IMR-90 (cell line): Measurements from ENCODE around the gene CLEC3A. TPM values are rescaled to one million over a fixed set of nuclear protein-coding genes. Genes with fewer than 3 reads are reported as not detected.

Experiments
- ATAC-seq: fragments of 200-7000 bp; cut with Tn5 transposase; 2 replicates; pipeline ENCODE4 v1.9.1; 2020; ENCODE audit warnings: low read depth, mild to moderate bottlenecking, moderate library complexity
- BruUV-seq: library from RNA; stranded (reverse); fragments of 400-500 nt; replicated peaks from 2 replicates; lab custom pipeline; 2021; lab: Mats Ljungman, UMichigan
- CTCF ChIA-PET: fragments of 300-600 bp; formaldehyde crosslinking; extraction: SDS; loops from one replicate; lab custom pipeline; 2021; ENCODE audit warnings: antibody characterized with exemption; lab: Yijun Ruan, JAX
- POLR2A ChIA-PET: fragments of 300-600 bp; sonication (Branson Sonifier 250); formaldehyde crosslinking; loops from one replicate; lab custom pipeline; 2022; ENCODE audit warnings: antibody characterized with exemption; ENCODE audit not compliant: unreplicated experiment; lab: Charles Lee
- DNase-seq: peaks from one replicate; pipeline ENCODE4 v3.0.0; 2013
- H2AFZ ChIP-seq: replicated peaks from 2 replicates; pipeline ENCODE3; 2013; ENCODE audit warnings: low read length, mild to moderate bottlenecking; ENCODE audit not compliant: poor library complexity
- H2AK5ac ChIP-seq: 2 replicates; pipeline ENCODE4 v1.6.1; 2013; ENCODE audit warnings: low read depth, low read length, inconsistent platforms
- H2AK9ac ChIP-seq: replicated peaks from 2 replicates; pipeline ENCODE3; 2013; ENCODE audit warnings: mild to moderate bottlenecking, low read depth, low read length, moderate library complexity; ENCODE audit not compliant: poor library complexity
- H2BK120ac ChIP-seq: 2 replicates; pipeline ENCODE4 v1.6.1; 2013; ENCODE audit warnings: low read depth, low read length, inconsistent platforms
- H2BK15ac ChIP-seq: 3 replicates; pipeline ENCODE4 v1.6.1; 2013; ENCODE audit warnings: low read depth, low read length, inconsistent platforms
- H2BK20ac ChIP-seq: 2 replicates; pipeline ENCODE4 v1.6.1; 2013; ENCODE audit warnings: low read depth, mild to moderate bottlenecking, inconsistent platforms, low read length, moderate library complexity
- H2BK5ac ChIP-seq: 2 replicates; pipeline ENCODE4 v1.6.1; 2013; ENCODE audit warnings: mild to moderate bottlenecking, low read depth, low read length, inconsistent platforms; ENCODE audit not compliant: poor library complexity, severe bottlenecking
- H3K14ac ChIP-seq: replicated peaks from 2 replicates; pipeline ENCODE4 v1.6.1; 2013; ENCODE audit warnings: low read depth, low read length, inconsistent platforms
- H3K18ac ChIP-seq: 2 replicates; pipeline ENCODE4 v1.6.1; 2013; ENCODE audit warnings: low read depth, low read length, control low read depth
- H3K23ac ChIP-seq: 2 replicates; pipeline ENCODE4 v1.6.1; 2013; ENCODE audit warnings: low read depth, low read length, inconsistent platforms
- H3K27ac ChIP-seq: 2 replicates; pipeline ENCODE4 v1.5.1; 2013; ENCODE audit warnings: mild to moderate bottlenecking, control low read depth, low read length; ENCODE audit not compliant: insufficient read depth
- H3K27me3 ChIP-seq: 2 replicates; pipeline ENCODE4 v1.6.1; 2013; ENCODE audit warnings: low read length; ENCODE audit not compliant: control insufficient read depth, insufficient read depth
- H3K36me3 ChIP-seq: 2 replicates; pipeline ENCODE4 v1.6.1; 2013; ENCODE audit warnings: low read length, mixed read lengths; ENCODE audit not compliant: control insufficient read depth, insufficient read depth
- H3K4ac ChIP-seq: 2 replicates; pipeline ENCODE4 v1.6.1; 2013; ENCODE audit warnings: low read depth, low read length, inconsistent platforms
- H3K4me1 ChIP-seq: 2 replicates; pipeline ENCODE4 v1.6.1; 2013; ENCODE audit warnings: low read length, mixed read lengths; ENCODE audit not compliant: control insufficient read depth, insufficient read depth
- H3K4me2 ChIP-seq: 2 replicates; pipeline ENCODE4 v1.6.1; 2013; ENCODE audit warnings: low read depth, mild to moderate bottlenecking, control low read depth, low read length, moderate library complexity
- H3K4me3 ChIP-seq: 2 replicates; pipeline ENCODE4 v1.5.1; 2013; ENCODE audit warnings: low read depth, mild to moderate bottlenecking, control low read depth, low read length, moderate library complexity; ENCODE audit not compliant: insufficient read depth
- H3K56ac ChIP-seq: 2 replicates; pipeline ENCODE4 v1.6.1; 2013; ENCODE audit warnings: low read length, inconsistent platforms; ENCODE audit not compliant: insufficient read depth; ENCODE audit errors: extremely low read depth
- H3K79me1 ChIP-seq, 2 experiments: 2 replicates each; pipeline ENCODE4 v1.6.1; 2013; ENCODE audit warnings: low read length in 2 of 2, inconsistent platforms in 1 of 2, low read depth in 1 of 2
- H3K9ac ChIP-seq: 2 replicates; pipeline ENCODE4 v1.6.1; 2013; ENCODE audit warnings: low read depth, low read length, control low read depth
- H3K9me1 ChIP-seq: 2 replicates; pipeline ENCODE4 v1.6.1; 2013; ENCODE audit warnings: low read length, inconsistent platforms; ENCODE audit not compliant: insufficient read depth
- H3K9me3 ChIP-seq: 2 replicates; pipeline ENCODE4 v1.6.1; 2013; ENCODE audit warnings: low read length; ENCODE audit not compliant: control insufficient read depth, insufficient read depth
- H4K20me1 ChIP-seq: 2 replicates; pipeline ENCODE4 v1.6.1; 2013; ENCODE audit warnings: low read length, inconsistent platforms; ENCODE audit not compliant: insufficient read depth
- H4K5ac ChIP-seq: 2 replicates; pipeline ENCODE4 v1.6.1; 2013; ENCODE audit warnings: mild to moderate bottlenecking, low read depth, low read length, control low read depth
- H4K8ac ChIP-seq, 2 experiments: 2 replicates each; pipeline ENCODE4 v1.6.1; 2013; ENCODE audit warnings: low read depth in 2 of 2, low read length in 2 of 2, control low read depth in 1 of 2, inconsistent platforms in 1 of 2
- H4K91ac ChIP-seq: 2 replicates; pipeline ENCODE4 v1.6.1; 2013; ENCODE audit warnings: low read depth, low read length, inconsistent platforms; ENCODE audit not compliant: insufficient read depth
- BHLHE40 ChIP-seq: fragments of 150-350 bp; IDR thresholded peaks from 2 replicates; pipeline ENCODE4 v1.6.1; 2016; ENCODE audit warnings: mild to moderate bottlenecking, low read depth, low read length
- CEBPB ChIP-seq: IDR thresholded peaks from 2 replicates; pipeline ENCODE4 v1.6.1; 2012; ENCODE audit warnings: low read depth, low read length, improper control_type of control experiment
- CHD1 ChIP-seq: IDR thresholded peaks from 2 replicates; pipeline ENCODE4 v1.6.1; 2012; ENCODE audit warnings: low read depth, low read length, improper control_type of control experiment
- CTCF ChIP-seq: conservative IDR thresholded peaks from 2 replicates; pipeline ENCODE4 v1.5.1; 2012; ENCODE audit warnings: mild to moderate bottlenecking, low read depth, low read length, improper control_type of control experiment
- ELK1 ChIP-seq: fragments of 150-350 bp; IDR thresholded peaks from 2 replicates; pipeline ENCODE4 v1.6.1; 2016; ENCODE audit warnings: low read depth, mild to moderate bottlenecking, low read length, moderate library complexity, borderline replicate concordance
- FOS ChIP-seq: fragments of 150-350 bp; IDR thresholded peaks from 2 replicates; pipeline ENCODE4 v1.6.1; 2016; ENCODE audit warnings: low read depth, low read length
- MAFK ChIP-seq: IDR thresholded peaks from 2 replicates; pipeline ENCODE4 v1.6.1; 2012; ENCODE audit warnings: low read depth, low read length, improper control_type of control experiment
- MAZ ChIP-seq: IDR thresholded peaks from 2 replicates; pipeline ENCODE4 v1.6.1; 2012; ENCODE audit warnings: low read depth, mild to moderate bottlenecking, low read length, improper control_type of control experiment, moderate library complexity, borderline replicate concordance
- MXI1 ChIP-seq: IDR thresholded peaks from 2 replicates; pipeline ENCODE4 v1.6.1; 2012; ENCODE audit warnings: low read depth, mild to moderate bottlenecking, low read length, moderate library complexity, borderline replicate concordance
- RAD21 ChIP-seq: IDR thresholded peaks from 2 replicates; pipeline ENCODE4 v1.6.1; 2012; ENCODE audit warnings: low read length, improper control_type of control experiment
- RCOR1 ChIP-seq: IDR thresholded peaks from 2 replicates; pipeline ENCODE4 v1.6.1; 2012; ENCODE audit warnings: mild to moderate bottlenecking, low read length, improper control_type of control experiment; ENCODE audit not compliant: insufficient replicate concordance
- SMC3 ChIP-seq: fragments of 150-350 bp; IDR thresholded peaks from 2 replicates; pipeline ENCODE4 v1.6.1; 2016; ENCODE audit warnings: low read depth, mild to moderate bottlenecking, antibody characterized with exemption, low read length, moderate library complexity
- USF2 ChIP-seq: fragments of 150-350 bp; IDR thresholded peaks from 2 replicates; pipeline ENCODE4 v1.6.1; 2017; ENCODE audit warnings: mild to moderate bottlenecking, antibody characterized with exemption, low read length, low read depth
- WGBS, 2 experiments: methylation state at CpG; one replicate each; pipeline versions ENCODE4 v1.1.5 to v1.1.7; 2013; ENCODE audit warnings: missing lambda C conversion rate in 2 of 2; ENCODE audit not compliant: insufficient read length in 1 of 2; ENCODE audit errors: extremely low coverage in 2 of 2; 5-methylcytosine and 5-hydroxymethylcytosine counted together
- dilution Hi-C: fragments of 300-500 bp; cut with HindIII; formaldehyde crosslinking; loops from one replicate; pipeline ENCODE4 v1.14.3; 2018; ENCODE audit warnings: low sequenced_read_pairs; ENCODE audit not compliant: unreplicated experiment
- in situ Hi-C: fragments of 300-500 bp; cut with MboI; formaldehyde crosslinking; loops from 3 replicates; pipeline ENCODE4 v1.14.3; 2019; ENCODE audit warnings: low sequenced_read_pairs, inconsistent platforms, mixed read lengths
- intact Hi-C: fragments of 100-400 bp; cut with micrococcal nuclease; formaldehyde crosslinking; loops from 2 replicates; pipeline ENCODE4 v1.10.0; 2022
- polyA plus RNA-seq, 3 experiments: library from polyadenylated mRNA; depleted of rRNA; stranded (reverse); fragments of >200 nt; gene quantifications; 2 replicates each; pipeline ENCODE4 v1.2.3, GENCODE V29; 2012; ENCODE audit warnings: low replicate concordance in 1 of 3
- total RNA-seq: library from RNA; depleted of rRNA; stranded (reverse); fragments of >200 nt; gene quantifications from 2 replicates; pipeline ENCODE4 v1.2.3, GENCODE V29; 2012

CLEC3A gene
- total and polyA plus RNA-seq, 2 of the 4 experiments (the other 2 are of a cell fraction) = not detected

GRCh38 chr16:78081341-78081740 lies 59.0 kb downstream of the CLEC3A start:
- H3K23ac ChIP-seq = no peak overlapping the region
- H3K9me3 ChIP-seq = no peaks in the 10 kb centered on the region
- intact Hi-C loops = no loop called here
- no peak overlapping the region for H4K8ac ChIP-seq
- H3K4ac ChIP-seq = no peak overlapping the region
- no peak overlapping the region for H3K9ac ChIP-seq
- no peak overlapping the region for H2AK9ac ChIP-seq
- H3K4me2 ChIP-seq = no peak overlapping the region
- BruUV-seq = no TSS peak
- no peak for ATAC-seq
- no peak overlapping the region for H4K91ac ChIP-seq
- no peak for TF ChIP-seq RAD21
- no peak for TF ChIP-seq FOS
- TF ChIP-seq CTCF = no peak
- no peak for TF ChIP-seq MAFK
- no peak for TF ChIP-seq CHD1
- TF ChIP-seq MAZ = no peak
- TF ChIP-seq BHLHE40 = no peak
- no peak for TF ChIP-seq MXI1
- TF ChIP-seq CEBPB = no peak
- no peak for TF ChIP-seq SMC3
- TF ChIP-seq USF2 = no peak
- no peak for TF ChIP-seq ELK1
- TF ChIP-seq RCOR1 = no peak
- no peaks in the 10 kb centered on the region for H3K9me1 ChIP-seq
- H3K56ac ChIP-seq = no peak overlapping the region
- H3K27ac ChIP-seq = no peak overlapping the region
- no peak overlapping the region for H2AK5ac ChIP-seq
- no peak overlapping the region for H2AFZ ChIP-seq
- in situ Hi-C loops = no loop called here
- H4K5ac ChIP-seq = no peak overlapping the region
- no peak overlapping the region for H3K14ac ChIP-seq
- no peaks in the 10 kb centered on the region for H3K79me1 ChIP-seq
- H3K4me3 ChIP-seq = no peak overlapping the region
- no peak overlapping the region for H2BK20ac ChIP-seq
- no peak overlapping the region for H2BK15ac ChIP-seq
- no peak overlapping the region for H2BK120ac ChIP-seq
- H2BK5ac ChIP-seq = no peak overlapping the region
- no peaks in the 10 kb centered on the region for H3K36me3 ChIP-seq
- dilution Hi-C loops = no loop called here
- no peaks in the 10 kb centered on the region for H4K20me1 ChIP-seq
- DNase-seq = no peak
- CTCF ChIA-PET = no interaction called here
- 80% methylated on average over 1 of the region's 4 CpGs; no CpG with 5 or more reads in 1 of the 2 experiments for WGBS, 2 experiments
- H3K4me1 ChIP-seq = no peaks in the 10 kb centered on the region
- POLR2A ChIA-PET = no interaction called here
- H3K18ac ChIP-seq = no peak overlapping the region
- no peaks in the 10 kb centered on the region; the same call in 1 of the 2 replicates for H3K27me3 ChIP-seq
